ENCODE measurements around the gene CACNA1C.
A peak's percentile ranks its signal among the peaks of the same experiment; 100 is the strongest.
"Not testable (repeated sequence)": the region's sequence is repeated elsewhere in the genome, so short reads cannot be mapped to it uniquely, and the experiment has no call there.

The CACNA1C gene

DNA sequence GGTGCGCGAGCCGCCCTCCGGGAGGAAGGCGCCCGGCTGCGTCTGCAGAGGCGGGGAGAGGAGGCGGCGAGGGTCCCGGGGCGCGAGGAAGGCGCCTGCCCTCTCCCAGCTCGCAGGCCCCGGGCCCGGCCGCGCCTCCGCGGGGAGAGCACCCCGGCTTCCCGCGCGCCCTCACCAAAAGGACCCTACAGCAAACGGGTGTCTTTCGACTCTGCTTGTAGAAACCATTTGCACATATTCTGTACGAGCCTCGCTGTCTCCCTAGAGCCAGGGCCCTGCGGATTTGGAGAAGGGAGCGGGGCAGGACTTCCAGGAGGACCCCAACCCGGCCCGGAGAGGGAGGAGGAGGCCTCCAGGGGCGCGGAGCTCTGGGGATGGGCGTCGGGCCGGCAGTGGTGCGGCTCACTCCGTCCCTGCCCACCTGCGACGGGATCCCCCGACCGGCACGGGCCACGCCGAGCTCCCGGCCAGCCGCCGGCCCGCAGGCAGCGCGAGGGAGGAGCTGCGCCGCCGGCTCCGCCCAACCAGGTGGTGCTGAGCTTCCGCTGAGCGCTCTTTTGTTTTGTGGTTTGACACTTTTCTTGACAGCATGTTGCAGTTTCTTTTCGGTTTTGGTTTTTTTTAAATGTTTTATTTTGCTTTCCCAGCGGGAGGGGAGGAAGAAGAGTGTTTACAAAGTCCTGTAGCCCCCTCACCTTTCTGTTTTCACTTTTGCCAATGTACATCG, 638.7 kb downstream of the CACNA1C start:
- no peak for DNase-seq (ENCODE audit: low spot score)

GRCh38 chr12:2692080-2692479, 639.3 kb downstream of the CACNA1C start:
- DNase-seq (ENCODE audit: low spot score) = no peak

- no peak for DNase-seq (ENCODE audit: low spot score)
Observed at GRCh38 chr12:2693244-2693860, 640.6 kb downstream of the CACNA1C start.

- DNase-seq (ENCODE audit: low spot score) = no peak
Observed at GRCh38 chr12:2693980-2694610, 641.3 kb downstream of the CACNA1C start.

- no peak for DNase-seq (ENCODE audit: low spot score)
Observed at GRCh38 chr12:2696136-2696535, 643.3 kb downstream of the CACNA1C start.

GRCh38 chr12:2697057-2697800, 644.4 kb downstream of the CACNA1C start:
- no peak for DNase-seq (ENCODE audit: low spot score)

DNA sequence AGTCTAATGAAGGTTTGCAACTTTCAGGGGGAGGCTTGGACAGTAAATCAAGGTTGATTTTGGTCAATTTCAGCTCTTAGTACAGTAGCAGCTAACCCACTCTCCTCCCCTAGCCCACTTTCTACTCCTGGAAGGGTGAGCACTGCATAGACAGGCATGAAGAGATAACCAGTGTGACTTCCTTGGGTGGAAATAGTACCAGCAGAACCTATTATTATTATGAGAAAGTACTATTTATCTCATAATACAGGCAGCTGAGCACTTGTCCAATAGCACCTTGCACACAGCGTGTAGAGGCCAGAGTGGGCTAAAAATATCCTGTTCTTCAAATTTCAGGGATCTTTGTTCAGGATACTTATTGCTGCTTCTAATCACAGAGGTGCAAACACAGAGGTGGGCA, 645.8 kb downstream of the CACNA1C start:
- no peak for DNase-seq (ENCODE audit: low spot score)

GRCh38 chr12:2710701-2711100, 657.9 kb downstream of the CACNA1C start:
- no peak for DNase-seq (ENCODE audit: low spot score)

GRCh38 chr12:2719392-2719791, 666.6 kb downstream of the CACNA1C start:
- DNase-seq (ENCODE audit: low spot score) = no peak

GRCh38 chr12:2722806-2723205, 670.0 kb downstream of the CACNA1C start:
- DNase-seq (ENCODE audit: low spot score) = no peak

- no peak for DNase-seq (ENCODE audit: low spot score)
Observed at GRCh38 chr12:2732290-2732689, 679.5 kb downstream of the CACNA1C start.

GRCh38 chr12:2733493-2734355, 680.9 kb downstream of the CACNA1C start:
- no peak for DNase-seq (ENCODE audit: low spot score)

- DNase-seq (ENCODE audit: low spot score) = no peak
Observed at GRCh38 chr12:2735432-2735831, 682.6 kb downstream of the CACNA1C start.

DNA sequence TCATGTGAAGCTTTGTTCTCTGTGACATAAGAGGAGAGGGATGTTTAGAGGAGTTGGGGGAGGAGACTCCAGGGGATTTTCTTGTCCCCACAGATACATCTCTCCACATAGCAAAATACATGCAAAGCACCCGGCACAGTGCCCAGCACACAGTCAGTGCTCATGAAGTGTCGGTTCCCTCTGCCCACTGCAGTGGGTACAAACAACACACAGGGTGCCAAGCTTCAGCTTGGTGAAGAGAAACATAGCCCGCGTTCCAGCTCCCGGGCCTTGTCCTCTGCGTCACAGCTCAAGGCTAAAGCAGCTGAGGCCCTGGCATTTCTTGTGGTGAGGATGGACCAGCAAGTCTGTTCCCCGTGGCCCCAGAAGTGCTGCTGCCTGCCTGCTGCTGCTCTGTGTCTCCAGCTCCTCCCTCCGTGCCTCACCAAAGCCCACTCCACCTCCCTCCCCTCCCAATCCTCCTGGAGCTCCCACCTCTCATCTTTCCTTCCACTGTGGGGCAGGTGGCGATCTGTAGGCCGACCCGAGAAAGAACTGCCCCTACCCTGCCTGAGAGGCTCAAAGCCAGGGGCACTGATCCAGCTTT, 685.0 kb downstream of the CACNA1C start:
- DNase-seq (ENCODE audit: low spot score) = no peak

- DNase-seq (ENCODE audit: low spot score) = no peak
Observed at GRCh38 chr12:2739069-2739468, 686.3 kb downstream of the CACNA1C start.

- peak; percentile 42 for DNase-seq (ENCODE audit: low spot score)
Observed at GRCh38 chr12:2739832-2740641, 687.2 kb downstream of the CACNA1C start.

DNA sequence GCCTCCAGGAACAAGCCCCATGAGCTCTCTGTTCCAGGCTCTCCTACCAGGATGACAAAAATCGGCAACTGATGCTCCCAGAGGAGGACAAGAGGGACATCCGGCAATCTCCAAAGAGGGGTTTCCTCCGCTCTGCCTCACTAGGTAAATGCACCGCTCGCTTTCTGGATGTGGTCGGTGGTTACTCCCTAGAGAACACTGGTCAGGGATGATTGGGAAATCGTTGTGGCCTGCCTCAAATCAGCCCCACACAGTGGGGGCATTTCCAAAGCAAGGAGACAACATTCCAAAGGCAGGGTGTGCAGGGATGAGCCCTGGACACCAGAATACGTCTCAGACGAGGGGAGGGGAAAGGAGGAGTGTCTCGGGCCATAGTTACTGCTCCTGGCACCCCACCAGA, 689.2 kb downstream of the CACNA1C start:
- not testable (repeated sequence) for DNase-seq (ENCODE audit: low spot score)

DNA sequence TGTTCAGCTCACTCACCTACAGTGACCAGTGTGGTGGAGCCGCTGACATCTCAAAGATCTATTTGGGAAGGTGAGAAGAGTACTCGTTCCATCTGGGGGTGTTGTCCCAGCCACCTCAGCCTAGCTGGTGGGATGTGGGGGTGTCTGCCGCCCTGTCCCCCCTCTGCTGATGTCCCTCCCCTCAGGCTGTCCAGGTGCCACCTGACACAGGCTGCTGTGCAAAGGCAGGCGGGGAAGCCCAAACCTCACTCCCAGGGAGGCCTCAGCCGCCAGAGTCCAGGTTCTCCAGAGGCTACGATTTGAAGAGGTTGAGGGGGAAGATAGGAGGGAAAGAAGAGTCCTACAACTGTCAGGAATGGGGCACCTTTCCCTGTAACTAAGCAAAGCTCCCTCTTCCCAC, 690.7 kb downstream of the CACNA1C start:
- no peak for DNase-seq (ENCODE audit: low spot score)

DNA sequence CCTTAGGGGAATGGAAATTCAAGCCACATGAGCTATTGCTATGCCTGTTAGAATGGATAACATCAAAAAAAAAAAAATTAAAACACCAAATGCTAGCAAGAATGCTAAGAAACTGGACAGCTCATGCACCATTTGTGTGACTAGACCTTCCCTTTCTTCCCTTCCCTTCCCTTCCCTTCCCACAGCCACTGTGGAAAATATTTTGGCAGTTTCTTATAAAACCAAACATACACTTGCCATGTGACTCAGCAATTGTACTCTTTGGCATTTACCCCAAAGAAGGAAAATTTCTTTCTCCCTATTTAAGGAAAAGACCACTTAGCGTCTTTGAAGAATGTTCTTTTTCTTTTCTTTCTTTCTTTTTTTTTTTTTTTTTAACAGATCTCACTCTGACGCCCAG, 692.9 kb downstream of the CACNA1C start:
- DNase-seq (ENCODE audit: low spot score) = no peak
